PFSK-1 (cell line): ENCODE measurements around the gene SLC44A3.

Experiments
- FOXP2 ChIP-seq: optimal IDR thresholded peaks from 2 replicates; pipeline ENCODE3; 2011; ENCODE audit warnings: borderline replicate concordance, control low read depth, inconsistent platforms; ENCODE audit not compliant: insufficient read depth; ENCODE audit errors: extremely low read length, extremely low read depth
- POLR2AphosphoS5 ChIP-seq: IDR thresholded peaks from 2 replicates; pipeline ENCODE4 v1.6.1; 2012; ENCODE audit warnings: low read depth, mild to moderate bottlenecking, control low read depth, low read length, moderate library complexity
- REST ChIP-seq, 2 experiments: IDR thresholded peaks; 2 replicates each; pipeline versions ENCODE4 v1.6.1 to v1.8.0; 2011 to 2012; ENCODE audit warnings: low read depth in 2 of 2, low read length in 2 of 2, control low read depth in 1 of 2, inconsistent platforms in 1 of 2, mild to moderate bottlenecking in 1 of 2, moderate library complexity in 1 of 2; ENCODE audit not compliant: insufficient read depth in 1 of 2
- SIN3A ChIP-seq: IDR thresholded peaks from 2 replicates; pipeline ENCODE4 v1.6.1; 2012; ENCODE audit warnings: mild to moderate bottlenecking, low read length, moderate library complexity, borderline replicate concordance; ENCODE audit not compliant: insufficient read depth
- TAF1 ChIP-seq: IDR thresholded peaks from 2 replicates; pipeline ENCODE4 v1.6.1; 2012; ENCODE audit warnings: low read length, control low read depth, borderline replicate concordance; ENCODE audit not compliant: insufficient read depth

- TF ChIP-seq TAF1 = no peak
- no peak for TF ChIP-seq POLR2AphosphoS5
- no peak for TF ChIP-seq REST (IDR thresholded peaks at IDR 0.05; ENCODE audit: insufficient read depth in 1 of 2, low read depth in 2 of 2, low read length in 2 of 2)
- TF ChIP-seq FOXP2 = no peak
- TF ChIP-seq SIN3A = no peak
Measured at GRCh38 chr1:94919241-94920030, 99.3 kb downstream of the SLC44A3 start.
